Measurements from ENCODE around the gene COMMD6.

COMMD6 gene

DNA sequence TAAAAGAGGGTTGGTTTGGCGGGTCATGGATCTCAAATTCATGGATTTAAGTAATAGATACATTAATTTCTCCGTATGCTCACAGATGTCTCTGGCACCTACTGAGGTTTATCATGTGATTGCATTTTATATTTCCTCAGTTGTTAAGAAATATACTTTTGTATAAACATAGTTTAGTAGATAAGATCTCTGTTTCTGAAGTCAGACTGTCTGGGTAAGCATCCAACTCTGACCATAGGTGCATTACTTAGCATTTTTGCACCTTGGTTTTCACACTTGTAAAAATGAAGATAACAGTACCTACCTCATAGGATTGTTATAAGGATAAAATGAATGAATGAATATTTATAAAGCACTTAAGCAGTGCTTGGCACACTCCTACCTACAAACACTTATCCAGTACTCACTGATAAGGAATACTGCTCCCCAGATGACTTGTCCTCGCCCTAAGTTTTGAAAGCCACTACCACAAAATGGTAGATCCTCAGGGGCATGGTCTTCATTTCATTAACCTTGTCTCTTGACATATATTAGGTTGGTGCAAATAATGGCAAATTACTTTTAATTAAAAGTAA lies 26.5 kb downstream of the COMMD6 start:
- TF ChIP-seq GATA1 (IDR thresholded peaks at IDR 0.05; ENCODE audit: low read depth, low read length) (no peak), POLR2A (IDR thresholded peaks at IDR 0.05; ENCODE audit: low read length) (no peak)
- no peak for DNase-seq

DNA sequence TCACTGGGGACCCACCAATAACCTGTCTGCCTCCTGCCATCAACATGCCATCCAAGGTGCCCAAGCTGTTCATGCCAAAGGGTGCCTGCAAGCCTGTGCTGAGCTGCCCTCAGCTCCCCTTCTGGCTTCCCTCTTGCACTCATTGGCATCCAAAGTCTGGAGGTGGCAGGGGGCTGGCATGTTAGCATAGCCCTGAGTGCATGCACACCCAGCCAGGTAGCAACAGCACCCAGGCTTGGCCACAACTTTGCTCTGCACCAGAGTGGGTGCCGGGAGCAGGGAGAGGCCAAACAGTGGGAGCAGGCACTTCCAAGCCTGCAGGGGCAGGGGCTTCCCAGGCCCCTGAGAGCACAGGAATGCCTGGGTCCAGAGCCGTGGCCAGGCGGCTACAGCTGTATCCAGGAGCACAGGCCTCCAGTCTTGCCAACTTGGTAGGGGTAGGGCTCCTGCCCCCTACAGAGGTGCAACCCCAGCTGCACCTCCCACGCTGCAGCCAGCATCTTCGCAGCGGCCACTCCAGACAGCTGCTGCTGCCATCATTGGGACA lies 29.6 kb downstream of the COMMD6 start:
- TF ChIP-seq GATA1 (IDR thresholded peaks at IDR 0.05; ENCODE audit: low read depth, low read length) (no peak), POLR2A (IDR thresholded peaks at IDR 0.05; ENCODE audit: low read length) (no peak)
- no peak for DNase-seq

DNA sequence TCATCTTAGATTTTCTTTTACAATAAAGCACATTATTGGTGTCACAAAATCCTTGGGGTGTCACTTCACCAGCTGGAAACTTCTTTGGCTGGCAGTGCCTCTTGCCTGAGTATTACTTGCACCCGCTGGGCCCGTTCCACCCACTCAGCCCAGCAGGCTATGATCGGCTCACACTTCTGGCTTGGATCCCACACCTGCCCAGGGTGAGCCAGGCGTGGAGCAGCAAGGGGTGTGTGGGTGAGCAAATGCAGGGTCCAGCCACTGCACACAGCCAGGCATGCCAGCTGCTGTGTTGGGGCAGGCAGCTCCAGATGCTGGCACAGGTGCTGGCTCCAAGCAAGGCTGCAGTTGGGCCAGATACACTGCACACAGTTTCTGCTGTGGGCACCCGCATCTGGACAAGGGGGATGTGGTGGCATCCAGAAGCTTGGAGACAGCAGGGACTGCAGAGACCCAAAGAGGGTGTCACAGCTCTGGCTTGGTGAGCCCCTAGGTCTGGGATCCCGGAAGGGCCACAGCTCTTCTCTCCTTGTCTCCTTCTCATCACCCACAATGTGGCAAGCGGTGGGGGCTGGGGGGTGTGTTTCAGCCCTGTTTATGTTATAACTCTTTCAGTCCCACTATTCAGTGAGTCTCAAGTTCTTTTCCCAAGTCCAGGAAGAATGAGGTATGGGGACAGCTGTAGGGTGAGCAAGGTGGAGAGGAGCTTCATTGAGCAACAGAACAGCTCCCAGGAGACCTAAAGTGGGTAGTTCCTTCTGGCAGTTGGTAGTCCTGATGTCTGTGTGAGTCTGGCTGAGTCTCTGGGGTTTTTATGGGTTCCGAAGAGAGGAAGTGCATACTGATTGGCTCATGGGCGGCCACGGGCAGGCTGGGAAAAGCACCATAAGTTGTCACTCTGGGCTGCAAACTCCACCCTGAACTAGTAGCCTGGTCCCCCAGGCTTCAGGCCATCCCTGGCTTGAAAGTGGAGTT lies 30.3 kb downstream of the COMMD6 start:
- no peak for DNase-seq
- TF ChIP-seq POLR2A (IDR thresholded peaks at IDR 0.05; ENCODE audit: low read length), result no peak

DNA sequence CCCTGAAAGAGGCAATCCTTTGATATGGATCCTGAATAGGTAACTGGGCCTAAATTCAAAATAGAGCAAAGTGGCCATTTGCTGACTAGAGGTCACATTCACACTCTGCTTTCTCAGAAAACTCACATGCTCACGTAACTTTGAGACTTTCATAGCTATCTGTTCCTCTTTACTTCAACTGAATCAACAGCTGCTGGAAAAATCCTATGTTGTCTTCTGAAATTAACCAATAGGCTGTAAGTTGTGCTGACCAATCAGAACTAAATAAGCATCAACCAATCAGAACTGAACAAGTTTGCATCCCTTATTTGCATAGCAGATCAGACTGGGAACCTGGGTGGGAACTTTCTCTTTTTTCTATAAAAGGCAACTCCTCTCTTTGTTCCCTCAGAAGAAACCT lies 31.6 kb downstream of the COMMD6 start:
- TF ChIP-seq GATA1 (IDR thresholded peaks at IDR 0.05; ENCODE audit: low read depth, low read length), result no peak
- TF ChIP-seq POLR2A (IDR thresholded peaks at IDR 0.05; ENCODE audit: low read length), result no peak
- DNase-seq, result peak in 1 of 2 experiments; percentile 4

DNA sequence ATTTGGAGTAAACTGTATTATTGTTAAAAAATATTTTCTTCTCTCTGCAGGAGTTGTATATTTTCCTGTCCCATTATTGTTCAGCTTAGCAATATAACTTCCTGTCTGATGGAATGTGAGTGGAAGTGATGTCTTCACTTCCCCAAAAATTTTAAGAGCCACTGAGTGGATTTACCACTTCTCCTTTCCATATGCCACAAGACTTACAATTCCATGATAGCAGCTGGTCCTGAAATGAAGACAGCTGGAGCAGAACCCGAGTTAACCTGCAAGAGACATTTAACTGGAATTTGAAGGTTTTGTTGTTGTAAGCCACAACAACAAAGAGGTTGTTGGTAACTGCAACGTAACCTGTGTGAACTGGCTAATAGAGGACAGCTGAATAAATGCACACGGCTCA lies 32.3 kb downstream of the COMMD6 start:
- DNase-seq, result no peak
- TF ChIP-seq POLR2A (IDR thresholded peaks at IDR 0.05; ENCODE audit: low read length), result no peak
- no peak for TF ChIP-seq GATA1 (IDR thresholded peaks at IDR 0.05; ENCODE audit: low read depth, low read length)

DNA sequence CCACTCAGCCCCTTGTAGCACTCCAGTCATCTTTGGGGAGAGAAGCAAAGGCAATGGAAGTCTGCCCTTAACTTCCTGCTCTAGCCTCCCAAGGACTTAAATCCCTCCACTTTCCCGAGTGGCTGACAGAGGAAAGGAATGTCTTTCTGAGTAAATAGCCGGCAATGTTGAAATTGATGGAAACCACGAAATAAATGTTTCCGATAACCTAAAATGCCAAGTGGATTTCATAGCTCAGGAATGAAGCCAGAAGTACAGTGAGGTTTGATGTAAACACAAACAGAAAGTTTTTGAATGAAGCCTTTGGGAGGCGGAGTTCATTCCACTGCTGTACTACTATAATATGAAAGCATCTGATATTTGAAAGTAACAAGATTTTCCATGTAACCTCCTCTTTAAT lies 41.7 kb downstream of the COMMD6 start:
- no peak for TF ChIP-seq POLR2A (IDR thresholded peaks at IDR 0.05; ENCODE audit: low read length)
- no peak for TF ChIP-seq GATA1 (IDR thresholded peaks at IDR 0.05; ENCODE audit: low read depth, low read length)
- no peak for DNase-seq

DNA sequence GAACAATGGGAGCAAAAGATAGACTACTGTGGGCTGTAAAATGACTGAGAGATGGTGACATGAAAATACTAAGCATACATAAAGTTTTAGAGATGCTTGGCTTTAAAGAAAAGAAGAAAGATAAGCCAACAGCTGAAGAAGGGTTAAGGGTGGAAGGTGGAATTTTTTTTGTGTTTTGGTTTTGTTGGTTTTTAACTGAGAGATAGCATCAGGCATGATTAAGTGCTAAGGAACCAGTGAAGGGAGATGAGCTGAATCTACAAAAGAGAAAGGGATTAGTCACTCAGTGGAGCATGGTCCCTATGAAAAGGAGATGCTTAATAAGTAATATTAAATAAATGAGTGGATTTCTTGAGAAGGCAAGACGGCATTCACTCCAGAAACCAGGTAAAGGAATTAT lies 43.1 kb downstream of the COMMD6 start:
- TF ChIP-seq GATA1 (IDR thresholded peaks at IDR 0.05; ENCODE audit: low read depth, low read length), result no peak
- no peak for TF ChIP-seq POLR2A (IDR thresholded peaks at IDR 0.05; ENCODE audit: low read length)
- no peak for DNase-seq

DNA sequence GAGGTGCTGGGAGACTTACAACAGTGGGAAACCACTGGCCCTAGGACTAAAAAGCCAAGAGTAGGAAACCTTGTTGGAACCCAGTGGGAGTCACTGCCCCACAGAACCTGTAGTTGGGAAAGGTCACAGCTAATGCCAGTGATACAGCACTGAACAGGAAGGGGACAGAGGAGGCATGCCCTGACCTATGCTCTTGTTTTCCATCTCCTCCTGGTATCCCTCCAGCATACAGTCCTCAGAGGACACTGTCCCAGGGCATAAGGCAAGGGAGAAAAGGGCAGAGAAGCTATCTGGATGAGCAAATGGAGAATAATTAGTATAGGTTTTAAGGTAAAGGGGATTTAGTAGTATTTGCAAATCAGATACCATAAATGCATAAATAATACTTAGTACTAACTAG lies 44.5 kb downstream of the COMMD6 start:
- TF ChIP-seq POLR2A (IDR thresholded peaks at IDR 0.05; ENCODE audit: low read length), result no peak
- no peak for DNase-seq

DNA sequence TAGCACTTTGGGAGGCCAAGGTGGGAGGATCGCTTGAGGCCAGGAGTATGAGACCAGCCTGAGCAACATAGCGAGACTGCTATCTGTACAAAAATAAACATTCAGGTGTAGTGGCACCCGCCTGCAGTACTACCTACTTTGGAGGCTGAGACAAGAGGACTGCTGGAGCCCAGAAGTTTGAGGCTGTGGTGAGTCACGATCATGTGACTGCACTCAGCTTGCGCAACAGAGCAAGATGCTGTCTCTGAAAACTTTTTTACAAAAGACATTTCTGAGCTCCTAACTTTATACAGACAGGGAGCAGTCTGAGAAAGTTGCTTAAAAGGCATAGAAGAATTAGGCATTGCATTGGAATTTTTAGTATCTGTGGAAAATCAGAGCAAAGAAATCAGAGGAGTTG lies 45.3 kb downstream of the COMMD6 start:
- DNase-seq, result peak; percentile 2 to 40
- no peak for TF ChIP-seq GATA1 (IDR thresholded peaks at IDR 0.05; ENCODE audit: low read depth, low read length)
- no peak for TF ChIP-seq POLR2A (IDR thresholded peaks at IDR 0.05; ENCODE audit: low read length)

DNA sequence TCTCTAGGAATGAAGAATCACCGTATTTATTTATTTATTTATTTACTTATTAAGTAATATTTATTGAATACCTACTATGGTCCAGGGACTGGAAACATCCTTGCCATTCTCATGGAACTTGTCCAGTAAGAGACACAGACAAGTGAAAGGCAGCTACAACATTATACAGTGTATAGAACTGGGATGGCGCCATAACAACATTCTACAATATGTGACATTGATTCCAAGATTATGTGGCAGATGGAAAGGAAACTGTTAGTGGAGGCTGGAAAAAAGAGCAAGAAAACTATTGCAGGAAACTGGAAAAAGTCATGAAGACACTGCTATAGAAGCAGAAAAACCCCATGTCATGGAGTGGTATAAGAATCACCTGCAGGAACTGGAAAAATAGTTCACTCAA lies 46.3 kb downstream of the COMMD6 start:
- no peak for TF ChIP-seq GATA1 (IDR thresholded peaks at IDR 0.05; ENCODE audit: low read depth, low read length)
- no peak for TF ChIP-seq POLR2A (IDR thresholded peaks at IDR 0.05; ENCODE audit: low read length)
- no peak for DNase-seq

DNA sequence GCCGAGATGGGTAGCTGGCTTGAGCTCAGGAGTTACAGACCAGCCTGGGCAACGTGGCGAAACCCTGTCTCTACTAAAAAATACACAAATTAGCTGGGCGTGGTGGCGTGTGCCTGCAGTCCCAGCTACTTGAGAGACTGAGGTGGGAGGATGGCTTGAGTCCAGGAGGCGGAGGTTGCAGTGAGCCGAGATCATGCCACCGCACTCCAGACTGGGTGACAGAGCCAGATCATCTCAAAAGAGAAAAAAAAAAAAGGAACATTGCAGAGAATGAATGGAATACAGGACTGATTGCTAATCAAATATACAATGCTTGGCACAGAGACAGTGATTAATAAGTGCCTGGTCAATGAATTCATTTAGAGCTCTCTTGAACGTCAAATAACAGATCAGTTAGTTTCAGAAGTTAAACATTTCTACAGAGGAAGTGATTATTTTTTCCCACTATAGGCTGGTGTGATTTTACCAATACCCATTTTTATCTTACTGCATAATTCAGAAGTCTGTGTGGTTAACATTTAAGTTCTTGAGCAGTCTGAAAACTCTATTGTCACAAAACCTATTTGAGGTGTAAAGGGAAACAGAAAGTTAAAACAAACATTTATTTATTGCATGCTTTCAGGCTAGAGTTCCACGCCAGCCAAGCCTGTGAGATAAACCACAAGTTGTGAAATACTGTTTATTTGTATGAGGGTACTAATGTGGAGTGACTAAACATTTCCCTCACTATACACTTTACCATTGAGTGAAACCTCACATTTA lies 48.0 kb downstream of the COMMD6 start:
- DNase-seq, result peak; percentile 5 to 37
- no peak for TF ChIP-seq POLR2A (IDR thresholded peaks at IDR 0.05; ENCODE audit: low read length)
- no peak for TF ChIP-seq GATA1 (IDR thresholded peaks at IDR 0.05; ENCODE audit: low read depth, low read length)

DNA sequence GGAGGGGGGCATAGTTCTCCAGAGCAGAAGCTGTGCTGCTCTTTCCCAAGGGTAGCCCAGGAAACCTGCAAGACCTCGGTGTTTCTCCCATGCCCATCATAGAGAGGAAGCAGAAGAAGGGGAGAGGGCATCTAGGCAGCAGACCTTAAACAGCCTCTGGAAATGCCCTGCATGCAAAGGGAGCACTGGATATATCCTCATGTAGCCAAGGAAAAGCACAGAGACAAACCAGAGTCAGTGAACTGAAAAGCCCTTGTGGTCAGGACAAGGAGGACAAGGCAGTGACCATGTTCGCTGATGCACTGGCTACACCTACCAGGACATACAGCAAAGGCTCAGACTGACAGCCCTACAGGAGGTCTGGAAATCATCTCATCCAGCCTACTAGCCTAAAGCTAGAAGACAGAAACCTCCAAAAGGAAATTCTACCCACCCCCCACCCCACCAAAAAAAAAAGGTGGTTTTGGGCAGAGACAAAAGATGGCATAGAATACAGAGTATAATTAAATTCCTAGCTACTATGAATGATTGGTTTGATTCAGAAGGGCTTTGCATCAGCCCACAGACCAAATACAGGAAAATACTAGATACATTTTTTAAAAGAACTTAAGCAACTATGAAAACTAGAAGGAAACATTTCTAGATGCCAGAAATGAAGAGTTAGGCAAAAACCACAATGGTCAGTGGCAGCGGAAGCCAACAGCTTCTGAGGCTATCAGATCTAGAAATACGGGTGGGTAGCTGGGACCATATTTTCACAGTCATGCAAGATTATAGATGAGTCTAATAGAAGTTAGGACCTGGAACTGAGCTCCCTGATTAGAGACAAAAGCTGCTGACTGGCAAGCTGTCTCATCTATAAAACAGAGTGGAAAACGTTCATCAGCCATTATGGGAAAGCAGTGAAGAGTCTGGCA lies 51.2 kb downstream of the COMMD6 start:
- peak; percentile 23 to 49 for DNase-seq
- TF ChIP-seq POLR2A (IDR thresholded peaks at IDR 0.05; ENCODE audit: low read length) (no peak), GATA1 (IDR thresholded peaks at IDR 0.05; ENCODE audit: low read depth, low read length) (no peak)
